NCI-H1105 (cell line): ENCODE measurements around the gene PPM1E.
"Not testable (repeated sequence)": the region's sequence is repeated elsewhere in the genome, so short reads cannot be mapped to it uniquely, and the experiment has no call there.

Source experiments
- DNase-seq: peaks from one replicate; lab custom pipeline; 2025; lab: John Stamatoyannopoulos, UW

PPM1E gene

DNA sequence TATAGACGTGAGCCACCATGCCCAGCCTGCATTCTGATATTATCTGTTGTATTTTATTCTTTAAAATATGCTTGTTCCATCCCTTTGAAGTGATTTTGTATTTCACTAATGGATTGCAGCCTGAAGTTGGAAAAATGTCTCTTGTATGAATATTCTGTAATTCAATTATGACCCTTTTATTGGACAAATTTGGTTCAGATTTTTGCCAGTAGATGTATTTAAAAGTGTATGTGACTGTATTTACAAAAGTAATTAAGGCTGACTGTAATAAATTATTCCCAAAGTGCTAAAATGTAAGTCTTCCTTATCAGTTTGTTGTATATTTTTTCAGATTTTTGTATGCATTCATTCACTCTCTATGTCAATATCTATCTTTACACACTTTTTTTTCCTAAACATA is 23.8 kb downstream of the PPM1E start:
- no peak for DNase-seq

DNA sequence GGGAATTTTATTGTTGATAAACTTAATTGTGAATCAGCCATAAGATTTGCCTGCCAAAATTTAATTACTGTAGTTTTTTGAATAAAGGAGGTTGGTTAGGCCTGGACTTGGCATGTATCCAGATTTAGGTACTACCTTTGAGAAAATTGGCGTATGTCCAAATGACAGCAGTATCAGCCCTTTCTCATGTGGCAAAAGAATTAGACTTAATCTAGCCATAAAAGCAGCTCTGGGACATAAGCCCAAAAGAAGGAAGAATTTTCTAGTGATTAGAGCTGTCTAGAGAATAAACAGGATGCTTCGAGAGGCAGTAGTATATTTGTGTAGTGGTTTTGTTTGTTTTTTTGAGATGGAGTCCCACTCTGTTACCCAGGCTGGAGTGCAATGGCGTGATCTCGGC is 27.7 kb downstream of the PPM1E start:
- DNase-seq: peak; percentile 98

- DNase-seq: no peak
These were observed 29.4 kb downstream of the PPM1E start for GRCh38 chr17:58785097-58785496.

DNA sequence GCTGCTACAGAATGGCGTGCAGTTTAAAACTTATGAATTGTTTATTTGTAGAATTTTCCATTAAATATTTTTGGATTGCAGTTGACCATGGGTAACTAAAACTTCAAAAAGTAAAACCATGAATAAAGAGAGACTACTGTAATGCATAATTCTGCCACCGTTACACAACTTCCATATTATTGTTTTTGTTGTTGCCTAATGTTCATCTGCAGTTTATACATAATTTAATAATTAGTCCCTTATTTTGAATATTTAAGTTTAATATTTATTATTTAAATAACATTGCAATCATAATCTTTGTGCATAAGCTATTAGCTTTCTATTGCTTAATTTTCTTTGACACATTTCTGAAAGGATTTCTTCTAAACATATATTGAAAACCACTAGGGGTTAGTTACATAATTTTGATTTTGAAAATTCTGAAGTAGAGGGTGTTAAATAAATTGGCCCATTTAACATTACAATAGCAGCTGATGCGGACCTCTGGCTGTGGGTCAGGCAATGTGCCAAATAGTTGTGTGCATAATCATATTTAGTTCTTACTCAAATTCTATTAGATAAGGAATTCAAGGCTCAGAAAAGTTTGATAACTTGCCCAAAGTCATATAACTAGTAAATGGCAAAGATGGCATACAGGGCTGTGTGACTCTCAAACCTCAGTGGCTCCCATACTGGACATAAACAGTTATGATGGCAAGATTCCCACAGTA is 31.1 kb downstream of the PPM1E start:
- DNase-seq: peak; percentile 8

- no peak for DNase-seq
These were observed 32.5 kb downstream of the PPM1E start for GRCh38 chr17:58788199-58788598.

DNA sequence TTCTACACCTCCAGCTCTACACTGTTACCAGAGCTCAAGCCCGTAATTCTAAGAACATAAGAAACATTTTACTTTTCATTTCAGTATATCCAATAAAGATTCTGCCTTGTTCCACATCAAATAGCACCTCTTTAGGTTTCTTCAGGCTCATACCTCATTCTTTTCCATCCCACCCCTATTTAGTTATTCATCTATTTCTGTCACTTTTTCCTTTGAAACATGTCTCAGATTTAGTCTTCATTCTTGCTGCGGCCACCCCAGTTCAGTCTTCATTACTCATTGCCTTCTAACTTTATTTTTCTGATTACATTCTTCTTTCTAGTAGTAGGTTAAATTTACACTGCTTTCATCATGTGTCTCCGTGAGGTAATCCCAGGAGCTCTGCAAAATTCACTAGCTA is 33.5 kb downstream of the PPM1E start:
- DNase-seq: no peak

DNA sequence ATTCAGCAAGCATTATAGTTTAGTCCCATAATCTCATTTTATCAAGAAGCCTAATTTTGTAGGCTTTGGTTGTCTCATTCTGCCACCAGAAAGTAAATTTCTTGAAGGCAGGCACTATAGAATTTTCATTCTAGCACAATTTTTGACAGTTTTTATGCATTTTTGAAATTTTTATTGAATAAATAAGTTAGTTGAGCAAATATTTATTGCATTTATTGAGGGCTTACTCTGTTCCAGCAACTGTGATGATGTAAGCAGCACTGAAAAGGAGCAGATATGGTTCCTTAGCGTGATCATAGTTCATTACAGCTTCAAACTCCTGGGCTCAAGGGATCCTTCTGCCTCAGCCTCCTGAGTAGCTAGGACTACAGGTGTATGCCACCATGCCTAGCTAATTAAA is 34.2 kb downstream of the PPM1E start:
- no peak for DNase-seq

- DNase-seq: not testable (repeated sequence)
These were observed 38.9 kb downstream of the PPM1E start for GRCh38 chr17:58794508-58794907.

DNA sequence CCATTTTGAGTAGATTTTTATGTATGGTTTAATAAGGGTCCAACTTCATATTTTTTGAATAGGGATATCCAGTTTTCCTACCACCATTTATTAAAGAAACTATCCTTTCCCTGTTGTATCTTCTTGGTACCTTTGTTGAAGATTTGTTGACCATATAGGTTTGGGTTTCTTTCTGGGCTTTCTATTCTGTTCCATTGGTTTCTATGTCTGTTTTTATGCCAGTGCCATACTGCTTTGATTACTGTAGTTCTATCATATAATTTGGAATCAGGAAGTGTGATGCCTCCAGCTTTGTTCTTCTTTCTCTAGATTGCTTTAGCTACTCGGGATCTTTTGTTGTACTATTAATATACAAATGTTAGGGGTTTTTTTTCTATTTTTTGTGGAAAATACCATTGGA is 46.5 kb downstream of the PPM1E start:
- no peak for DNase-seq

GRCh38 chr17:58806046-58806445 is 50.4 kb downstream of the PPM1E start:
- DNase-seq: no peak

- DNase-seq: no peak
These were observed 53.2 kb downstream of the PPM1E start for GRCh38 chr17:58808609-58809563.

GRCh38 chr17:58809564-58809936 is 53.9 kb downstream of the PPM1E start:
- no peak for DNase-seq

- DNase-seq: no peak
These were observed 55.6 kb downstream of the PPM1E start for GRCh38 chr17:58811290-58811689.

DNA sequence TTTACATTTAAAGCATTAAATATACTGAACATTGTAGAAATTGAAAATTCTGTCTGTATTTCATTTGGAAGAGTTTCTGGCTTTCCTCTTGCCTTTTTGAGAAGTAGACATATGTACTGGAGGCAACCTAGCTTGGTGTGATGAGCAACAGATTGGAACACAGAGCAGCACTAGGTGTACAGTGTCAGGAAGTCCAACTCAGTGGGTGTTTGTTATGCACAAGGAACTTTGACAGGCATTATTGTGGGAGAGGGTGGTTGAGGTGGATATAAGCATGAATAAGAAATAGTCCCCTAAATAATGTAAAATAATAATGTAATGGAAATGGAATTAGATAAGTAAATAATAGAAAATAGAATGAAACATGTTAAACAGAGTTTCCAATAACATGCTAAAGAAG is 58.1 kb downstream of the PPM1E start:
- no peak for DNase-seq

GRCh38 chr17:58818654-58819053 is 63.0 kb downstream of the PPM1E start:
- DNase-seq: no peak

DNA sequence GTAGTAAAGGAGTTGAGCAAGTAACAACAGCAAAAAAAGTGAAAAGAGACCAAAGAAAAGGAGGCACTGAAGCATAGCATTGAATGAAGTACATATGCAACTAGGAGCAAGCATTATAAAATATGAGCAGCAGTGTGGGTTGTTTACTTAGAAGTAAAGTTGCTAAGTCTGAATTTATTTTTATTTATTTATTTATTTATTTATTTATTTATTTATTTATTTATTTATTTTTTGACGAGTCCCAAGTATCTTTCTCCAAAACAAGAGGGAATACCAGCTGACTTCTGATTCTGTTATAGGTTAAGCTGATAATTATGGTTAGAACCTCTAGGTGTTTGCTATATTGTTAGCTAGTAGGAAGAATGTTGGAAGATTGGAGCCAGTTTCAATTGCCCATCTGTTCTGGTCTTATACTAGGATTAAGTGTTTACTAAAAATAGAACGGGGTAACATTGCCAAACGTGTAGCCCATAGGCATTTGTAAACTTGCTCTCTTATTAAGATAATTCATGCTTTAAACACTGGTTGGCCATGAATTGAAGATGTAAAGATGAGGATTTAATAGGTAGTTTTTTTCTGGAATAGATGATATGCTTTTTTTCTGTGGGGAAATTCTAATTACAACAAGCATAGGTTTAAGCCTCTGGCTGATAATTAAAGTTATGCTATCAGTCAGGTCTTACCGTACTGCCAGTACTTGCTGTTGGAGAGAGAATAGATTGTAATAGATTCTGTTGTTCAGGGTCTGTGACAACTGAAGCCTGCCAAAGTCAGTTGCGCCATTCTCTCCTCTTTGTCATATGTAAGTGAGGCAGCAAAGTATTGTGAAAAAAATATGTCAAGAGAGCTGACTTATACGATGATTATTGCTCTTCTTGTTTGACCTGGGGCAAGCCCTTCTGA is 66.7 kb downstream of the PPM1E start:
- peak; percentile 25 for DNase-seq

GRCh38 chr17:58823051-58823525 is 67.4 kb downstream of the PPM1E start:
- DNase-seq: no peak

- no peak for DNase-seq
These were observed 73.6 kb downstream of the PPM1E start for GRCh38 chr17:58829172-58829637.

DNA sequence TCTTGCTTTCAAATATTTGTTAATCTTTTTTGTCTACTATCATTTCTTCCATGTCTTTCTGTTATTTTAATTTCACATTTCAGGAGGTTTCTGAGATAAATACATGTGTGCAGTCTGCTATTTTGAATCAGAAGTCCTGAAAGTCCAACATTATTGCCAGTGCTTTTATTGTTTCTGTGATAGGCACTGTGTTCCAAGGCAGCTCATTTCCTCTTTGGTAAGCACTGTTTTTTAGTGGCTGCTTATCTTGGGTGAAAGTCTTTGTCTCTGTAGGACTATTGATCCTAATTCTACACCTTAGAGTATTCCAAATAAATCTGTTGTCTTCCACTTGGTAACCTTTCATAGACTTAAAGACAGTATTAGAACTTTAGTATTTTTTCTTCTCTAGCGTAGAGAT is 76.1 kb downstream of the PPM1E start:
- DNase-seq: no peak

- DNase-seq: no peak
These were observed 76.9 kb downstream of the PPM1E start for GRCh38 chr17:58832514-58832913.

DNA sequence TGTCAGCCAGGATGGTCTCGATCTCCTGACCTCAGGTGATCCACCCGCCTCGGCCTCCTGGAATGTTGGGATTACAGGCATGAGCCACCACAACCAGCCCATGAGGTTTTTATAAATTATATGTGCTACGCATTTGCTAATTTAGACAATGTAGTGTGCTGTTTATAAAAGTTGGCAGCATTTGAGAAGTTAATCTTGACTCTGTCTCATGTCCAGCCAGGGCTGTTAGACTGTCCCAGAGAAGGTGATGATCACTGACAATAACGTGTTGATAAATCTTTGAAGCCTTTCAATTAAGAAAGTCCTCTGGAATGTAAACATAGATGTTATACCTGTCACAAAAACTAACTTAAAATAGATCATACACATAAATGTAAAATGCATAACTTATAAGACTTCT is 82.0 kb downstream of the PPM1E start:
- no peak for DNase-seq
